K562 (cell line): ENCODE results near the gene DIAPH3. TPM values are rescaled to one million over a fixed set of nuclear protein-coding genes. Genes with fewer than 3 reads are reported as not detected.

Experiments used
- ATAC-seq: fragments of 200-7000 bp; cut with Tn5 transposase; 3 replicates; pipeline ENCODE4 v1.9.1; 2020; ENCODE audit warnings: moderate library complexity
- BruUV-seq: library from RNA; stranded (reverse); fragments of 400-500 nt; replicated peaks from 2 replicates; lab custom pipeline; 2021; lab: Mats Ljungman, UMichigan
- CTCF ChIA-PET: fragments of 300-600 bp; formaldehyde crosslinking; extraction: SDS; loops from one replicate; lab custom pipeline; 2021; ENCODE audit warnings: low intra/inter-chr PET ratio; lab: Yijun Ruan, JAX
- POLR2A ChIA-PET: fragments of 300-600, 350-650 bp; sonication (Branson Sonifier 250); formaldehyde crosslinking; extraction: SDS; loops from one replicate; lab custom pipeline; 2021; ENCODE audit warnings: antibody characterized with exemption, inconsistent platforms; lab: Yijun Ruan, JAX
- DNase-seq, 4 experiments: peaks; one replicate each; pipeline versions ENCODE4 v3.0.0 to v3.0.0-alpha.2; 2011 to 2018; ENCODE audit warnings: low spot score in 3 of 4, mixed read lengths in 3 of 4; ENCODE audit errors: extremely low read depth in 1 of 4
- FAIRE-seq: peaks from 2 replicates; lab custom pipeline; 2011; peaks lifted over from hg19 to GRCh38; lab: Jason Lieb, UNC
- H2AFZ ChIP-seq: 2 replicates; pipeline ENCODE4 v1.6.0; 2011; ENCODE audit warnings: low read depth, low read length, control low read depth, inconsistent platforms
- H3K27ac ChIP-seq: fragments of 200-600 bp; 3 replicates; pipeline ENCODE4 v1.8.0; 2011; ENCODE audit warnings: low read depth, mild to moderate bottlenecking, control low read depth, inconsistent platforms, low read length, moderate library complexity, mixed read lengths; ENCODE audit errors: extremely low read depth
- H3K27me3 ChIP-seq, 2 experiments: fragments of 300-600 bp in 1 of 2; 2 replicates in 1 of 2; 3 replicates in 1 of 2; pipeline versions ENCODE4 v1.6.0 to v1.8.0; 2011; ENCODE audit warnings: inconsistent platforms in 2 of 2, low read length in 2 of 2, mild to moderate bottlenecking in 1 of 2, mixed read lengths in 1 of 2, moderate library complexity in 1 of 2; ENCODE audit not compliant: control insufficient read depth in 2 of 2, insufficient read depth in 2 of 2
- H3K36me3 ChIP-seq: fragments of 300-600 bp; 3 replicates; pipeline ENCODE4 v1.8.0; 2011; ENCODE audit warnings: mild to moderate bottlenecking, low read length, inconsistent platforms; ENCODE audit not compliant: control insufficient read depth, insufficient read depth
- H3K4me1 ChIP-seq, 2 experiments: fragments of 200-600 bp in 1 of 2; replicated peaks in 1 of 2; 2 replicates in 1 of 2; 3 replicates in 1 of 2; pipeline versions ENCODE4 v1.5.1 to v1.8.0; 2011; ENCODE audit warnings: inconsistent platforms in 2 of 2, low read length in 2 of 2, mild to moderate bottlenecking in 1 of 2, mixed read lengths in 1 of 2, moderate library complexity in 1 of 2; ENCODE audit not compliant: control insufficient read depth in 2 of 2, insufficient read depth in 2 of 2
- H3K4me2 ChIP-seq: 2 replicates; pipeline ENCODE4 v1.6.1; 2011; ENCODE audit warnings: low read length, control low read depth, inconsistent platforms, mixed read lengths; ENCODE audit not compliant: insufficient read depth
- H3K4me3 ChIP-seq: fragments of 200-600 bp; sonication (generic), shearing (Covaris generic); 2 replicates; pipeline ENCODE4 v1.5.1; 2016; ENCODE audit warnings: control low read depth, inconsistent platforms
- H3K79me2 ChIP-seq: fragments of 200-600 bp; 3 replicates; pipeline ENCODE4 v1.8.0; 2011; ENCODE audit warnings: low read length, inconsistent platforms; ENCODE audit not compliant: control insufficient read depth, insufficient read depth
- H3K9ac ChIP-seq, 2 experiments: 2 replicates each; pipeline versions ENCODE4 v1.6.0 to v1.6.1; 2011; ENCODE audit warnings: low read depth in 2 of 2, low read length in 2 of 2, control low read depth in 1 of 2, inconsistent platforms in 1 of 2, mild to moderate bottlenecking in 1 of 2, mixed read lengths in 1 of 2; ENCODE audit not compliant: insufficient read depth in 1 of 2
- H3K9me1 ChIP-seq: one replicate; pipeline ENCODE4 v1.6.0; 2011; ENCODE audit warnings: inconsistent platforms, mild to moderate bottlenecking, low read length, moderate library complexity; ENCODE audit not compliant: control insufficient read depth, insufficient read depth
- H3K9me3 ChIP-seq: replicated peaks from 2 replicates; pipeline ENCODE4 v1.5.1; 2011; ENCODE audit warnings: low read depth, low read length, inconsistent platforms; ENCODE audit not compliant: control insufficient read depth, insufficient read depth
- H4K20me1 ChIP-seq: replicated peaks from 2 replicates; pipeline ENCODE4 v1.6.1; 2011; ENCODE audit warnings: low read length, inconsistent platforms, mixed read lengths; ENCODE audit not compliant: control insufficient read depth, insufficient read depth
- CBFA2T3 ChIP-seq: fragments of 450-650 bp; IDR thresholded peaks from 2 replicates; pipeline ENCODE4 v1.6.1; 2017
- WGBS: fragments of 100-300 bp; shearing (Covaris generic); methylation state at CpG from one replicate; pipeline ENCODE4 v1.1.6; 2016; ENCODE audit warnings: low coverage, mixed read lengths; ENCODE audit not compliant: insufficient coverage; ENCODE audit errors: missing lambda C conversion rate; 5-methylcytosine and 5-hydroxymethylcytosine counted together
- in situ Hi-C: fragments of 300-500 bp; cut with MboI; formaldehyde crosslinking; loops from 4 replicates; pipeline ENCODE4 v1.15.0; 2018; ENCODE audit warnings: inconsistent platforms, mixed read lengths
- intact Hi-C: fragments of 100-400 bp; cut with micrococcal nuclease; formaldehyde crosslinking; loops from 2 replicates; pipeline ENCODE4 v1.14.2; 2022
- polyA plus RNA-seq, 8 experiments: library from polyadenylated mRNA; depleted of rRNA in 4 of 8; stranded (reverse) in 5 of 8; unstranded in 3 of 8; fragments of >200 nt; fragmentation: Nextera tagmentation in 2 of 8; fragmentation: Illumina TruSeq in 1 of 8; extraction: Ambion mirVana in 2 of 8; extraction: Trizol in 1 of 8; gene quantifications; 2 replicates each; pipeline versions ENCODE4 v1.2.1 to v1.2.3, GENCODE V29; 2011 to 2014; ENCODE audit warnings: inconsistent platforms in 1 of 8, missing spikeins in 1 of 8
- total RNA-seq, 7 experiments: library from RNA; depleted of rRNA in 6 of 7; stranded (reverse); fragments of >200 nt in 6 of 7; fragmentation: Illumina TruSeq in 2 of 7; extraction: Trizol in 2 of 7; gene quantifications; 2 replicates each; pipeline versions ENCODE4 v1.2.1 to v1.2.3, GENCODE V29; 2011 to 2021; ENCODE audit warnings: low replicate concordance in 1 of 7
- TF ChIP-seq, protein P1 (sequence below), 2 experiments: IDR thresholded peaks; 2 replicates each; pipeline ENCODE4 v1.6.1; 2011; ENCODE audit warnings: borderline replicate concordance in 1 of 2, control low read depth in 1 of 2, low read depth in 1 of 2, low read length in 1 of 2, mild to moderate bottlenecking in 1 of 2, mixed read lengths in 1 of 2, moderate library complexity in 1 of 2; ENCODE audit not compliant: insufficient read depth in 1 of 2, insufficient read length in 1 of 2, poor library complexity in 1 of 2, severe bottlenecking in 1 of 2; ENCODE audit errors: extremely low read depth in 1 of 2

Gene DIAPH3
- total and polyA plus RNA-seq, 9 of the 15 experiments (the other 6 are each of a cell fraction or from before 2014, with no cell fraction given), result 9.0 to 18.7 (median 14.7) TPM

DNA sequence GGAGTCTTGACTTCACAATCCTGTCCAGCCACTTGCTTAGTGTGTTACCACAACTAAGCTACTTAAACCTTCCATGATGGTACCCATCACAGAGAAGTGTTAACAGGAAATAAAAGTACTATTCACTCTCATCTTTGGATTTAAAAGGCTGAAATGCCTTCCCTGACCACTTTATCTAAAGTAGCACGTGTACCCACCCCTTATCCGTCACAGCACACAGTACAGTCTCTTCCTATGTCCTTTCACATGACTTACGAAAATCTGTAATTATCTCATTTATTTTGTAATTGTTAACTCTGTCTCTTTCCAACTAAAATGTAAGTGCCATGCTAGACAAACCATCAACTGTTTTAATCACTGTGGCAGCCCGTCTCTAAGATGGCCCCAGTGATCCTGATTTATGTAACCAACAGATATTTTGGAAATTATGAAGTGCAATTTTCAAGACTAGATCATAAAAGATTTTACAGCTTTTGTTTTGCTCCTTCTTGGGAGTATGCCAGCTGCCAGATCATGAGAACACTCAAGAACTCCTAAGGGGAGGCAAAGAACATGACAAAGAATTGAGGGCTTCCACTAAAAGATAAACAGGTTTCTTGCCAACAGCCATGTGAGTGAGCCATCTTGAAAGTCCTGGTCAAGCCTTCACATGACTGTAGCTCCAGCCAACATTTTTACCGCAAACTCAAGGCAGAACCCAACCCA, 44.9 kb downstream of the DIAPH3 start:
- H3K4me3 ChIP-seq, result no peak overlapping the region
- H2AFZ ChIP-seq, result no peak overlapping the region
- H3K4me1 ChIP-seq, result no peaks in the 10 kb centered on the region
- BruUV-seq, result no TSS peak
- H3K9ac ChIP-seq, result no peak overlapping the region
- no peaks in the 10 kb centered on the region; the same call in 2 of the 3 replicates for H3K79me2 ChIP-seq
- no peak for ATAC-seq
- no peaks in the 10 kb centered on the region for H3K9me1 ChIP-seq
- TF ChIP-seq, protein P1, sequence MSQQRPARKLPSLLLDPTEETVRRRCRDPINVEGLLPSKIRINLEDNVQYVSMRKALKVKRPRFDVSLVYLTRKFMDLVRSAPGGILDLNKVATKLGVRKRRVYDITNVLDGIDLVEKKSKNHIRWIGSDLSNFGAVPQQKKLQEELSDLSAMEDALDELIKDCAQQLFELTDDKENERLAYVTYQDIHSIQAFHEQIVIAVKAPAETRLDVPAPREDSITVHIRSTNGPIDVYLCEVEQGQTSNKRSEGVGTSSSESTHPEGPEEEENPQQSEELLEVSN (IDR thresholded peaks at IDR 0.05; ENCODE audit: borderline replicate concordance in 1 of 2, extremely low read depth in 1 of 2, insufficient read depth in 1 of 2, insufficient read length in 1 of 2, low read depth in 1 of 2, low read length in 1 of 2, poor library complexity in 1 of 2, severe bottlenecking in 1 of 2), result no peak
- peak; percentile 40 for TF ChIP-seq CBFA2T3
- TF ChIP-seq, all 486 proteins: peak for 1
- DNase-seq (peak in 1 of 4 experiments; percentile 5), FAIRE-seq (no peak)
- Histone ChIP-seq H3K27ac (no peak overlapping the region), H3K27me3 (no peaks in the 10 kb centered on the region), H4K20me1 (no peaks in the 10 kb centered on the region), H3K4me2 (no peak overlapping the region), H3K9me3 (peaks cover 7% of the 10 kb centered on the region), H3K36me3 (no peaks in the 10 kb centered on the region)
- WGBS, result 69% methylated on average over 5 of the region's 5 CpGs
- intact Hi-C loops, result no loop called here
- POLR2A ChIA-PET, result interaction anchor here (1.0 kb wide), 1 partner anchor 19 kb away, joined by 3 read pairs; no protein-coding TSS in a partner anchor
- in situ Hi-C loops, result no loop called here
- CTCF ChIA-PET, result no interaction called here
